ENCODE measurements around the gene MRGPRX4. TPM values are rescaled to one million over a fixed set of nuclear protein-coding genes. Genes with fewer than 3 reads are reported as not detected.

The MRGPRX4 gene
- total and polyA plus RNA-seq, 2 of the 4 experiments (the other 2 are of a cell fraction), result 0.05 TPM; not detected in 1

DNA sequence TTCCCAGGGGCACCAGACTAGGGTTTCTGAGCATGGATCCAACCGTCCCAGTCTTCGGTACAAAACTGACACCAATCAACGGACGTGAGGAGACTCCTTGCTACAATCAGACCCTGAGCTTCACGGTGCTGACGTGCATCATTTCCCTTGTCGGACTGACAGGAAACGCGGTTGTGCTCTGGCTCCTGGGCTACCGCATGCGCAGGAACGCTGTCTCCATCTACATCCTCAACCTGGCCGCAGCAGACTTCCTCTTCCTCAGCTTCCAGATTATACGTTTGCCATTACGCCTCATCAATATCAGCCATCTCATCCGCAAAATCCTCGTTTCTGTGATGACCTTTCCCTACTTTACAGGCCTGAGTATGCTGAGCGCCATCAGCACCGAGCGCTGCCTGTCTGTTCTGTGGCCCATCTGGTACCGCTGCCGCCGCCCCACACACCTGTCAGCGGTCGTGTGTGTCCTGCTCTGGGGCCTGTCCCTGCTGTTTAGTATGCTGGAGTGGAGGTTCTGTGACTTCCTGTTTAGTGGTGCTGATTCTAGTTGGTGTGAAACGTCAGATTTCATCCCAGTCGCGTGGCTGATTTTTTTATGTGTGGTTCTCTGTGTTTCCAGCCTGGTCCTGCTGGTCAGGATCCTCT lies 709 bp downstream of the MRGPRX4 start:
- CTCF ChIA-PET, result no interaction called here
- intact Hi-C loops (cut with micrococcal nuclease), result no loop called here

More for the DNA sequence above, 709 bp downstream of the MRGPRX4 start:
- H3K4ac ChIP-seq (ENCODE audit: low read depth, low read length), result no peak overlapping the region
- no peak overlapping the region for H3K27ac ChIP-seq (ENCODE audit: insufficient read depth, low read length)
- no peak overlapping the region for H3K4me3 ChIP-seq (ENCODE audit: insufficient read depth, low read depth, low read length)
- H3K9me1 ChIP-seq (ENCODE audit: insufficient read depth, low read length), result no peaks in the 10 kb centered on the region
- H3K14ac ChIP-seq (replicated peaks; ENCODE audit: low read depth, low read length), result no peak overlapping the region
- no peak for DNase-seq
- no peaks in the 10 kb centered on the region for H3K9me3 ChIP-seq (ENCODE audit: control insufficient read depth, insufficient read depth, low read length)
- H3K23ac ChIP-seq (ENCODE audit: low read depth, low read length), result no peak overlapping the region
- BruUV-seq (replicated peaks), result no TSS peak
- in situ Hi-C loops (cut with MboI; ENCODE audit: low sequenced_read_pairs), result no loop called here
- no peaks in the 10 kb centered on the region for H3K27me3 ChIP-seq (ENCODE audit: control insufficient read depth, insufficient read depth, low read length)
- H2AFZ ChIP-seq (replicated peaks; ENCODE audit: low read length, poor library complexity), result no peak overlapping the region
- no peak overlapping the region for H2AK9ac ChIP-seq (replicated peaks; ENCODE audit: low read depth, low read length, poor library complexity)
- H4K8ac ChIP-seq (ENCODE audit: low read depth in 2 of 2, low read length in 2 of 2), result no peak overlapping the region
- H2BK5ac ChIP-seq (ENCODE audit: low read depth, low read length, poor library complexity, severe bottlenecking), result no peak overlapping the region
- no peak overlapping the region for H2BK120ac ChIP-seq (ENCODE audit: low read depth, low read length)
- no peak overlapping the region for H3K4me2 ChIP-seq (ENCODE audit: low read depth, low read length)
- dilution Hi-C loops (cut with HindIII; ENCODE audit: low sequenced_read_pairs, unreplicated experiment), result no loop called here
- WGBS, 2 experiments (ENCODE audit: extremely low coverage in 2 of 2, insufficient read length in 1 of 2), result 90% methylated on average over 12 of the region's 28 CpGs; no CpG with 5 or more reads in 1 of the 2 experiments
- no peak for TF ChIP-seq RCOR1 (IDR thresholded peaks at IDR 0.05; ENCODE audit: insufficient replicate concordance, low read length)
- no peak for ATAC-seq (ENCODE audit: low read depth)
- H4K91ac ChIP-seq (ENCODE audit: insufficient read depth, low read depth, low read length), result no peak overlapping the region
- POLR2A ChIA-PET (ENCODE audit: unreplicated experiment), result no interaction called here
- H3K79me1 ChIP-seq (ENCODE audit: low read depth in 1 of 2, low read length in 2 of 2), result no peaks in the 10 kb centered on the region
- H2BK20ac ChIP-seq (ENCODE audit: low read depth, low read length), result no peak overlapping the region
- no peaks in the 10 kb centered on the region for H4K20me1 ChIP-seq (ENCODE audit: insufficient read depth, low read length)
- H3K9ac ChIP-seq (ENCODE audit: low read depth, low read length), result no peak overlapping the region
- no peak overlapping the region for H4K5ac ChIP-seq (ENCODE audit: low read depth, low read length)
- H3K18ac ChIP-seq (ENCODE audit: low read depth, low read length), result no peak overlapping the region
- no peaks in the 10 kb centered on the region for H3K4me1 ChIP-seq (ENCODE audit: control insufficient read depth, insufficient read depth, low read length)
- no peak overlapping the region for H3K56ac ChIP-seq (ENCODE audit: extremely low read depth, insufficient read depth, low read length)
- no peak overlapping the region for H2AK5ac ChIP-seq (ENCODE audit: low read depth, low read length)
- no peak overlapping the region for H2BK15ac ChIP-seq (ENCODE audit: low read depth, low read length)
- no peaks in the 10 kb centered on the region for H3K36me3 ChIP-seq (ENCODE audit: control insufficient read depth, insufficient read depth, low read length)
